Epidermal melanocyte (primary cell): ENCODE results near the gene CFAP69.

Source experiments
- DNase-seq: peaks from one replicate; pipeline ENCODE4 v3.0.0; 2011; ENCODE audit warnings: low spot score; ENCODE audit not compliant: insufficient read length

Gene CFAP69

GRCh38 chr7:90269163-90269562, 24.2 kb downstream of the CFAP69 start:
- DNase-seq: no peak

- no peak for DNase-seq
Observed at GRCh38 chr7:90270431-90271178, 25.6 kb downstream of the CFAP69 start.

GRCh38 chr7:90271753-90272152, 26.8 kb downstream of the CFAP69 start:
- peak; percentile 27 for DNase-seq

DNA sequence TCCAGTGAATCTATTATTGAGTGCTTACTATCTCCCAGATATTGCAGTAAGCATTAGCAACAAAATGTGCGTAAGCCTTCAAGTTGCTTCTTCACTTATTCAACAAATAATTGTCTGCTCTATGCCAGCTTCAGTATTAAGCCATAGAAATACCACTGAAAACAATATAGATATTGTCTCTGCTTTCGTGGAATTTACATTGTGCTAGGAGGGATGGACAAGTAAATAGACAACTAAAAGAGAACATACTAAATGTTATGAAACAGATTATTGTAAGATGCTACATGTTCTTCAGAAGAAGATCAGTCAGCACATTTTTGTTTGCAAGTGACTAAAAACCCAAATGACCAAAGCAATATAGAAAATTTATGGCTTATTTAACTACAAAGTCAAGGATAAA, 27.3 kb downstream of the CFAP69 start:
- DNase-seq: no peak

GRCh38 chr7:90274161-90274560, 29.2 kb downstream of the CFAP69 start:
- no peak for DNase-seq

DNA sequence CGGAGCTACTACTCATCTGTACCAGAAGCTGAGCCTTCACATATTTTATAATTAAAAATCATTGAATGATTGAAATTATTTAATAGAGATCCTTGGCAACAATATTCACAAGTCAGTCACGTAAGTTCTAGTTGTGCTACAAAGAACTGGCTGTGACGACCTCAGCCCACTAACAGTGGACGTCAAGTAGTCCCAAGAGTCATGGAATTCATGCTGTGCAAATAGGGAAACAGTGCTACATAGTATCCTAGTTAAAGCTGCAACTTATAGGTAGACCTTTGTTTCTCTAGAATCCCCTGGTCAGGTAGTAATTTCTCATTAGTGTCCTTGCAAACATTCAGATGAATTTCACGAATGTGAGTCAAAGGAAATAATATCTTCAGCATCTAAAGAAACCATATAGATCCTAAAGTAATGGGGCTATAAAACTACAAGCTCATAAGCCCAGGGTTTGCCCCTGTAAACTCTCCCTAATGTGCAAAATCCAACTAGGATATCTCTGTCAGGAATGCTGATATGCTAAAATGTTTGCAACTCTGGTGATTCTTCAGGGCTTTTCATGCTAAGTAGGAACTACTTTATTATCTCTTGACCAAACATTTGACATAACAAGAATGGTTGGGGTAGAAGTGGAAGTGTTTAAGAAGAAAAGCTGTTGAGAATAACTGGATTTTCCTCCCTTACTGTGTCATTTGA, 31.2 kb downstream of the CFAP69 start:
- DNase-seq: no peak

DNA sequence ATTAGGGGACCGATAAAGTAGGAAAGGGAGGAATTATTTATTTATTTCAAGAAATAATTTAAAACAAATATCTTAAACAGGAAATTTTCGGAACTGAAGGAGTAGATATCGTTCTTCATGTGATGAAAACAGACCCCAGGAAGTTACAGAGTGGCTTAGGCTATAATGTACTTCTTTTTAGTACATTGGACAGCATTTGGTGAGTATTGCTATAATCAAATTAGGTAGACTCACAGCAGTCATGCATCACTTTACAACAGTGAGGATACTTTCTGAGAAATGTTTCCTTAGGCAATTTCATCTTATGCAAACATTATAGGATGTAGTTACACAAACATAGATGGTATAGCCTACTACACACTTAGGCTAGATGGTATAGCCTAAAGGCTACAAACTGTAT, 43.2 kb downstream of the CFAP69 start:
- no peak for DNase-seq

DNA sequence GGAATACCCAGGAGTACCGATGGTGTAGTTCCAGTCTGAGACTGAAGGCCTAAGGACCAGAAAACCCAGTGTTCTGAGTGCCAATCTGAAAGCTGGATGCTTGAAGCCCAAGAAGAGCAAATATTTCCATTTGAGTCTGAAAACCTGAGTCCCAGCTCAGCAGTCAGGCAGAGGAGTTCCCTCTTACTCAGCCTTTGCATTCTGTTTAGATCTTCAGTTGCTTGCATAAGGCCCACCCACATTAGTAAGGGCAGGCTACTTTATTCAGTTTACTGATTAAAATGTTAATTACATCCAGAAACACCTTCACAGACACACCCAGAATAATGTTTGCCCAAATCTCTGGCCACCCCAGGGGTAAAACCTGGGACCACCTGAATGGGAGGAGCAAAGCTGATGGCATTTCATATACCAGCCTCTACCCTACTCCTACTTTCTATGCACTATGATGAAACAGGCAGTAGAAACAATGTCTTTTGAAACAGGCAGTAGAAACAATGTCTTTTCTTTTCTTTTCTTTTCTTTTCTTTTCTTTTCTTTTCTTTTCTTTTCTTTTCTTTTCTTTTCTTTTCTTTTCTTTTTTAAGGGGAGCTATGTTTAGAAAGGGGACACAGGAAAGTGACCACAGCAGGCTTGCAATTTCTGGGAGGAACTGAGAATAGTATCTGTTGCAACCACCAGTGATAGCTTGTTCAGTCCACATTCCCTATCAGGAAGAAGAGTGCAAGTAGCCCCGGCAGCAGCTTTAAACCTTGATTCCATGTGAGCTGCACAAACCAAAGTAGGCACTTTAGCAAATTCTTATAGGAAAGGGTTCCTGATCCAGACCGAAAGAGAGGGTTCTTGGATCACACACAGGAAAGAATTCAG, 45.5 kb downstream of the CFAP69 start:
- no peak for DNase-seq

- DNase-seq: peak; percentile 48
Observed at GRCh38 chr7:90298145-90299038, 53.4 kb downstream of the CFAP69 start.

GRCh38 chr7:90303241-90303640, 58.3 kb downstream of the CFAP69 start:
- DNase-seq: no peak

GRCh38 chr7:90309872-90310271, 64.9 kb downstream of the CFAP69 start:
- DNase-seq: no peak

DNA sequence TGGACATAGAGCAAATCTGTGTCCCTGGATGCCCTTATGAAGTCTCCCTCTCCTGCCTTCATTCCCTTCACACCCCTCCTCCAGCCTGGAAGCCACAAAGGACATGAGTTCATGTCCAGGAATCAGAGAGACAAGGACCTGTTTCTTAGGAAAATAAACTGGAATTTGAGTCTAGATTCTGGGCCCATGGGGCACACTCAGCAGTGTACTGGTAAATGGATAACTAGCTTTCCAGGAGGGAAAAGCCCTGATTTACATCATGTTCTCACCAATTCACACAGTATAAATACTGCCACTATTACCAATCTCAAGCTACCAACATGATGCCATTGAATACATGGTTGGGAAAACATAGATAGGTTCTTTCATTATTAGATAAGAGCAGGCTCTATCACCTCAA, 66.2 kb downstream of the CFAP69 start:
- DNase-seq: no peak

GRCh38 chr7:90312745-90313144, 67.8 kb downstream of the CFAP69 start:
- no peak for DNase-seq

DNA sequence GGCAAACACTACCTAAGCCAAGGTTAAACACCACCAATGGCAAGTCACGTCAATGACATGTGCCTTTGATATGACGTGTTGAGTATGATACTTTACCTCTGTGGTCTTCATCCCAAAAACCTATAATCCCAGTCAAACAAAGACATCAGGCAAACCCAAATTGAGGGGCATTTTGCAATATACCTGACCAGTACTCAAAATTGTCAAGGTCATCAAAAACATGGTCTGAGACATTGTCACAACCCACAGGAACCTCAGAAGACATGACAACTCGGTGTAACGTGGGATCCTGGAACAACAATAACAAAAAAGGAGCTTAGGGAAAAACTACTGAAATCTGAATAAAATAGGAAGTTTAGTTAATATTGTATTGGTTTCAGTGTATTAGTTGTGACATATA, 68.9 kb downstream of the CFAP69 start:
- DNase-seq: no peak

- no peak for DNase-seq
Observed at GRCh38 chr7:90320014-90320413, 75.0 kb downstream of the CFAP69 start.

- no peak for DNase-seq
Observed at GRCh38 chr7:90320418-90320800, 75.4 kb downstream of the CFAP69 start.

GRCh38 chr7:90320801-90321494, 76.0 kb downstream of the CFAP69 start, which contains the start of gene FAM237B:
TSS of gene FAM237B (minus strand) at chr7:90321304. CDS start at chr7:90319748, 1,556 bp downstream.
- DNase-seq: no peak

- DNase-seq: no peak
Observed at GRCh38 chr7:90322837-90323236, 77.9 kb downstream of the CFAP69 start.

GRCh38 chr7:90326500-90326899, 81.5 kb downstream of the CFAP69 start:
- no peak for DNase-seq

GRCh38 chr7:90334193-90334843, 89.3 kb downstream of the CFAP69 start:
- no peak for DNase-seq
